GM12878 (cell line): ENCODE measurements around the gene RAB15.

Source experiments
- CTCF ChIP-seq, 3 experiments: IDR thresholded peaks in 2 of 3; conservative IDR thresholded peaks in 1 of 3; 2 replicates each; pipeline ENCODE4 v1.5.1; 2011; ENCODE audit warnings: low read depth in 3 of 3, low read length in 3 of 3, mild to moderate bottlenecking in 3 of 3, control low read depth in 2 of 3, moderate library complexity in 2 of 3, inconsistent platforms in 1 of 3, mixed read lengths in 1 of 3; ENCODE audit not compliant: control insufficient read depth in 2 of 3, insufficient read depth in 1 of 3; ENCODE audit errors: extremely low read depth in 1 of 3
- POLR2A ChIP-seq: IDR thresholded peaks from 2 replicates; pipeline ENCODE4 v1.6.1; 2011; ENCODE audit warnings: low read depth, mild to moderate bottlenecking, low read length
- RCOR1 ChIP-seq: conservative IDR thresholded peaks from 2 replicates; pipeline ENCODE4 v1.6.1; 2012; ENCODE audit warnings: low read depth, low read length, improper control_type of control experiment
- ZNF274 ChIP-seq: IDR thresholded peaks from one replicate; pipeline ENCODE4 v1.8.0; 2011; ENCODE audit not compliant: insufficient read length, insufficient read depth

DNA sequence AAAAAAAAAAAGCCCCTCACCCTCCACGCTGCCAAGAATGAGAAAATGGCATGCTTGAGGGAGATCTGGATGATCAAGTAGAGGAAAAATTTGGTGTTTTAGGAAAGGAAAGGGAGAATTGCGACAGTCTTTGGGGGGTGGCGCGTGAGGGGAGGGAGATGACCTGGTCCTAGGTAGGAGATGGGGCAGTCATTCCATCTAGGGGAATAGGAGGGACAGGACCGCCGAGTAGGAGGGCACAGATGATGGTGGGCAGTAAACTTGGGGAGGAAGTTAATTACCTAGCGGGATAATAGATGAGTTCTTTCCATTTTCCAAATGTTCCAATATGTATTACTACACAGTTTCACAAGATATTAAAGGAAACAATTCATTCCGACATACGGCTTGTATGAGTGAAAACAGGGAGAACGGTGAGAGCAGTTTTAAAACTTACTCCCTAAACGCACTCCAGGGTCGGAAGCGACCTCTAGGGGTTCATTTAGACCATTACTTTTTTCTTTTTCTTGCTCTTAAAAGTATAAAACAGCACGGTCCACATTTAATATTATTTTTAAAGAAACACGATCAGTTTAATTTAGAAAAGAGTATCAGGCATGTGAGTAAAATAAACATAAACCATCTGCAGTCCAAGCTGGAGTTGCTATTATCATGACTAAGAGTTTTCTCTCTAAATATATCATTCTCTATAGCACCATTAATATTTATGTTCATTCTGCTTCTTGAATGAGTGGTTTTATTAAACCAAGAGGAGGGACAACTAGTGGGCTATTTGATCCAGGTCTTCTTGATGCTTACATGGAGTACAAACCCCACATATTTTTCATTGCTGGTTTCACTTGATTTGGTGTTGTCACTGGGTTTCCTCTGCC lies 11.5 kb upstream of the RAB15 start:
- TF ChIP-seq CTCF (IDR thresholded peaks at IDR 0.05 in 2 of 3, conservative IDR thresholded peaks at IDR 0.05 in 1 of 3; ENCODE audit: control insufficient read depth in 2 of 3, extremely low read depth in 1 of 3, insufficient read depth in 1 of 3, low read depth in 3 of 3, low read length in 3 of 3) (peak; percentile 63 to 83 (median 70)), RCOR1 (no peak), ZNF274 (no peak), POLR2A (no peak)
